WTC11 (cell line): ENCODE results near the gene NHLH2. TPM values are rescaled to one million over a fixed set of nuclear protein-coding genes. Genes with fewer than 3 reads are reported as not detected.

Source experiments
- ATAC-seq: fragments of 200-7000 bp; cut with Tn5 transposase; 2 replicates; pipeline ENCODE4 v1.10.0; 2021; ENCODE audit warnings: mild to moderate bottlenecking, moderate library complexity
- CTCF ChIA-PET: fragments of 300-600 bp; sonication (Branson Sonifier 250); formaldehyde crosslinking; loops from one replicate; lab custom pipeline; 2021; ENCODE audit warnings: antibody characterized with exemption; lab: Charles Lee
- POLR2A ChIA-PET: fragments of 350-600 bp; sonication (Branson Sonifier 250); formaldehyde crosslinking; loops from one replicate; lab custom pipeline; 2021; ENCODE audit warnings: antibody characterized with exemption; lab: Charles Lee
- DNase-seq: peaks from one replicate; pipeline ENCODE4 v3.0.0; 2021; ENCODE audit warnings: low spot score
- H3K27ac Mint-ChIP-seq: 2 replicates; pipeline ENCODE4 v1.8.0; 2021; ENCODE audit warnings: mixed read lengths
- H3K27me3 Mint-ChIP-seq: 2 replicates; pipeline ENCODE4 v1.8.0; 2021; ENCODE audit warnings: low read depth, mild to moderate bottlenecking, moderate library complexity, mixed read lengths
- H3K36me3 Mint-ChIP-seq: 2 replicates; pipeline ENCODE4 v1.8.0; 2021; ENCODE audit warnings: mixed read lengths
- H3K4me1 Mint-ChIP-seq: 2 replicates; pipeline ENCODE4 v1.8.0; 2022; ENCODE audit warnings: mixed read lengths
- H3K4me3 Mint-ChIP-seq: 2 replicates; pipeline ENCODE4 v1.8.0; 2021; ENCODE audit warnings: mild to moderate bottlenecking, moderate library complexity, mixed read lengths
- H3K9me3 Mint-ChIP-seq: 2 replicates; pipeline ENCODE4 v1.8.0; 2021; ENCODE audit warnings: mixed read lengths
- AR ChIP-seq: fragments of 250-450 bp; sonication (Bioruptor Pico); IDR thresholded peaks from 2 replicates; pipeline ENCODE4 v1.9.0; 2021; ENCODE audit warnings: mild to moderate bottlenecking
- CDX4 ChIP-seq: fragments of 250-450 bp; sonication (Bioruptor Pico); IDR thresholded peaks from 2 replicates; pipeline ENCODE4 v1.9.0; 2021; ENCODE audit warnings: moderate library complexity, mild to moderate bottlenecking, inconsistent platforms, borderline replicate concordance
- ELF4 ChIP-seq: sonication (generic); formaldehyde crosslinking; IDR thresholded peaks from 2 replicates; pipeline ENCODE4 v1.8.1; 2022; ENCODE audit warnings: low read depth, mild to moderate bottlenecking, moderate library complexity, missing genetic modification reagents
- ESRRA ChIP-seq: sonication (generic); formaldehyde crosslinking; IDR thresholded peaks from 2 replicates; pipeline ENCODE4 v1.8.1; 2022; ENCODE audit warnings: mild to moderate bottlenecking, missing genetic modification reagents, borderline replicate concordance
- FOXP1 ChIP-seq: sonication (generic); formaldehyde crosslinking; IDR thresholded peaks from 2 replicates; pipeline ENCODE4 v1.8.0; 2022; ENCODE audit warnings: missing genetic modification reagents, mild to moderate bottlenecking, moderate library complexity, borderline replicate concordance
- GABPB1 ChIP-seq: sonication (generic); formaldehyde crosslinking; IDR thresholded peaks from 2 replicates; pipeline ENCODE4 v1.8.1; 2023; ENCODE audit warnings: mild to moderate bottlenecking, missing genetic modification reagents
- JAZF1 ChIP-seq: fragments of 250-450 bp; sonication (Bioruptor Pico); IDR thresholded peaks from 2 replicates; pipeline ENCODE4 v1.9.0; 2021; ENCODE audit warnings: moderate library complexity, mild to moderate bottlenecking, inconsistent platforms
- NFE2L1 ChIP-seq: sonication (generic); formaldehyde crosslinking; IDR thresholded peaks from 2 replicates; pipeline ENCODE4 v1.8.1; 2023; ENCODE audit warnings: missing genetic modification reagents
- PREB ChIP-seq: sonication (generic); formaldehyde crosslinking; IDR thresholded peaks from 2 replicates; pipeline ENCODE4 v1.8.1; 2022; ENCODE audit warnings: mild to moderate bottlenecking, missing genetic modification reagents, moderate library complexity, borderline replicate concordance
- PRRX2 ChIP-seq: fragments of 250-450 bp; sonication (Bioruptor Pico); IDR thresholded peaks from 2 replicates; pipeline ENCODE4 v1.8.0; 2021; ENCODE audit warnings: mild to moderate bottlenecking
- SMAD3 ChIP-seq: sonication (generic); formaldehyde crosslinking; IDR thresholded peaks from 2 replicates; pipeline ENCODE4 v1.8.0; 2022; ENCODE audit warnings: missing genetic modification reagents, mild to moderate bottlenecking, borderline replicate concordance
- SP1 ChIP-seq: sonication (generic); formaldehyde crosslinking; conservative IDR thresholded peaks from 2 replicates; pipeline ENCODE4 v1.8.1; 2022; ENCODE audit warnings: missing genetic modification reagents
- STAT6 ChIP-seq: sonication (generic); formaldehyde crosslinking; conservative IDR thresholded peaks from 2 replicates; pipeline ENCODE4 v1.8.1; 2023; ENCODE audit warnings: mild to moderate bottlenecking, low read depth, missing genetic modification reagents, moderate library complexity
- TEAD1 ChIP-seq: sonication (generic); formaldehyde crosslinking; IDR thresholded peaks from 2 replicates; pipeline ENCODE4 v1.8.0; 2022; ENCODE audit warnings: mild to moderate bottlenecking, missing genetic modification reagents
- USF2 ChIP-seq: sonication (generic); formaldehyde crosslinking; IDR thresholded peaks from 2 replicates; pipeline ENCODE4 v1.8.1; 2023; ENCODE audit warnings: mild to moderate bottlenecking, missing genetic modification reagents, moderate library complexity
- ZNF138 ChIP-seq: sonication (generic); formaldehyde crosslinking; conservative IDR thresholded peaks from 2 replicates; pipeline ENCODE4 v1.8.1; 2022; ENCODE audit warnings: mild to moderate bottlenecking, moderate library complexity, missing genetic modification reagents
- ZNF317 ChIP-seq: sonication (generic); formaldehyde crosslinking; IDR thresholded peaks from 2 replicates; pipeline ENCODE4 v1.8.1; 2023; ENCODE audit warnings: low read depth, mild to moderate bottlenecking, moderate library complexity, missing genetic modification reagents, borderline replicate concordance
- ZNF396 ChIP-seq: fragments of 250-450 bp; sonication (Bioruptor Pico); IDR thresholded peaks from 2 replicates; pipeline ENCODE4 v1.8.0; 2021; ENCODE audit warnings: mild to moderate bottlenecking, moderate library complexity, borderline replicate concordance
- ZNF416 ChIP-seq: fragments of 250-450 bp; sonication (Bioruptor Pico); IDR thresholded peaks from 2 replicates; pipeline ENCODE4 v1.9.0; 2021; ENCODE audit warnings: mild to moderate bottlenecking, inconsistent platforms
- ZNF512 ChIP-seq: sonication (generic); formaldehyde crosslinking; IDR thresholded peaks from 2 replicates; pipeline ENCODE4 v1.8.1; 2022; ENCODE audit warnings: missing genetic modification reagents, borderline replicate concordance
- ZSCAN18 ChIP-seq: fragments of 250-450 bp; sonication (Bioruptor Pico); IDR thresholded peaks from 2 replicates; pipeline ENCODE4 v2.1.2; 2022; ENCODE audit warnings: mild to moderate bottlenecking, moderate library complexity
- total RNA-seq: library from RNA; stranded (reverse); gene quantifications from 3 replicates; pipeline ENCODE4 v1.2.3, GENCODE V29; 2021

NHLH2 gene
- total RNA-seq, 1 experiment from 2014 or later = 4.3 TPM

- ATAC-seq (no peak), DNase-seq (no peak)
- H3K4me1 Mint-ChIP-seq = peaks cover 22% of the 10 kb centered on the region
- H3K4me3 Mint-ChIP-seq = no peak overlapping the region
- TF ChIP-seq PREB (CRISPR knock-in tag) = no peak
- TF ChIP-seq CDX4 = no peak
- TF ChIP-seq ELF4 (CRISPR knock-in tag) = no peak
- TF ChIP-seq STAT6 = no peak
- TF ChIP-seq ZNF138 (CRISPR knock-in tag) = no peak
- no peak for TF ChIP-seq ZSCAN18 (CRISPR knock-in tag)
- TF ChIP-seq SP1 (CRISPR knock-in tag) = no peak
- TF ChIP-seq PRRX2 (CRISPR knock-in tag) = no peak
- TF ChIP-seq ZNF512 (CRISPR knock-in tag) = no peak
- no peak for TF ChIP-seq ZNF416
- TF ChIP-seq ZNF317 (CRISPR knock-in tag) = no peak
- TF ChIP-seq USF2 (CRISPR knock-in tag) = no peak
- H3K9me3 Mint-ChIP-seq = peaks cover 7% of the 10 kb centered on the region; the same call in 1 of the 2 replicates
- H3K27me3 Mint-ChIP-seq = peaks cover 3% of the 10 kb centered on the region
- H3K36me3 Mint-ChIP-seq = no peaks in the 10 kb centered on the region
- CTCF ChIA-PET = no interaction called here
- no peak overlapping the region for H3K27ac Mint-ChIP-seq
- POLR2A ChIA-PET = no interaction called here
Measured at GRCh38 chr1:115873184-115873583, 32.3 kb upstream of the NHLH2 start.

GRCh38 chr1:115869064-115869463, 28.1 kb upstream of the NHLH2 start:
- ChIA-PET CTCF (no interaction called here), POLR2A (no interaction called here)
- no peak for ATAC-seq
- H3K27ac Mint-ChIP-seq = no peak overlapping the region
- H3K4me1 Mint-ChIP-seq = no peaks in the 10 kb centered on the region
- TF ChIP-seq SMAD3 (CRISPR knock-in tag) (no peak), SP1 (CRISPR knock-in tag) (no peak), TEAD1 (CRISPR knock-in tag) (no peak), FOXP1 (no peak), GABPB1 (CRISPR knock-in tag) (no peak), NFE2L1 (CRISPR knock-in tag) (no peak), ZNF138 (CRISPR knock-in tag) (no peak), AR (no peak), ESRRA (no peak), ZNF396 (CRISPR knock-in tag) (no peak), JAZF1 (no peak)
- H3K9me3 Mint-ChIP-seq = peaks cover 8% of the 10 kb centered on the region; the same call in 1 of the 2 replicates
- no peak for DNase-seq
- no peaks in the 10 kb centered on the region for H3K36me3 Mint-ChIP-seq
- H3K4me3 Mint-ChIP-seq = no peak overlapping the region
- H3K27me3 Mint-ChIP-seq = peaks cover 3% of the 10 kb centered on the region
